Measurements from ENCODE around the gene SH3BP4.
"Not testable (repeated sequence)": the region's sequence is repeated elsewhere in the genome, so short reads cannot be mapped to it uniquely, and the experiment has no call there.

Gene SH3BP4

DNA sequence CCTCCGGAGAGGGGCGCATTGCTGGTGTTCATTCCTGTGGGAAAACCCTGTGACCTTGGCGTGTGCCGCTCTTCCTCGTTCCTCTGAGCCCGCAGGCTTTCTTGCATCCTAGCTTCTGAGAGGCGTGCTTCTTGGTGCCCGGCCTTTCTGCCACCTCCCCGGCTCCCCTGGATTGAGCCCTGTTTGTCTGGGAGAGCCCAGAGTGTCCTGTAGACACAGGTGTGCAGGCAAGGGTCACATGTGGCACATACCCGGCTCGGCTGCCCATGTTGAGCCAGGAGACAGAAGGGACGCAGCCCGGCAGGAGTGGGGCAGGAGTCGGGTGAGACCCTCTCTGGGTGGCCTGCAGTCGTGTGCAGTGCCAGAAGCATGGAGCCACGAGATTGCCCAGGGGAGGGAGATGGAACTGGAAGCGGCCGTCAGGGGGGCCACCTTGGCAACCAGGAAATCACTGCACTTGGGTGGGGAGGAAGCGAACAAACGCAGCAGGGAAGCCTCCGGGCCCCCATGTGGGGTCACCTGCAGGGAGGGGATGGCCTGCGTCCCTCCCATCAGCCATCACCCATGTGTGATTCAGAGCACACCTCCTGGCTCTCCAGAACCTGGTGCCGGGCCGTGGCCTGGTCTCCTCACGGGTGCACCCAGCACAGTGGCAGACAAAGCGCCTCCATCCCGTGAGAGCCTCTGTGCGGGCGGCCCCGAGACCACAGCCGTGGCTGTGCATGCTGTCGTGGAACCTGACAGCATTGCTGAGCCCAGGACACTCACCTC, 92.9 kb downstream of the SH3BP4 start:
- no peak for DNase-seq

DNA sequence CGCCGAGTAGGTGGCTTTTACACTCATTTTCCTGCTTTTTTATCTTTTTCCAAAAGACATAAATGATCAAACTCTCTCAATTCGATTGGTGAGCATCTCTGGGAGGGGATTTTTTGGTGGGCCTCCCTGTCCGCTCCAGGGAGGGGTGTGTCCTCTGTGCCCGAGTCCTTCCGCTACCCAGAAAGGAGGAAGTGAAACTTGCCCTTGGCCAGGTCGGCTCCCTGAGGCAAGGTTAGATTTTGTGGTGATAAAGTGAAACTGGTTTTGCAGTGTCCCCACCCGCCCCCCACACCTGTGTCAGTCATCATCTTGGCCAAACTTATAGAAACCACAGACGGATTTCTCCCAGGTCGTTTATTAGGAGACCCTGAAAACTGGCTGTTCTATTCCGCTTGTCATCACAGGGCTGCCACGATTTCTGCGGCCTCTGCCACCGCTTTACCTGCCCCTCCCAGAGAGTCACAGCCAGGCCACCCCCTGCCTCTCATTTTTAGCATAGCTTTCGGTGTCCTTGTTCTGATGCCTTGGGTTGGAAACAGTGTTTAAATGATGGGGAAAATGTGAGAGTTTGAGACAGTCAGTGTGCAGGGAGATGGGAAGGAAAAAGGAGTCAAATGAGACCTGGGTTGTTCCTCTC, 93.6 kb downstream of the SH3BP4 start:
- peak in 1 of 2 donors; percentile 14 for DNase-seq

DNA sequence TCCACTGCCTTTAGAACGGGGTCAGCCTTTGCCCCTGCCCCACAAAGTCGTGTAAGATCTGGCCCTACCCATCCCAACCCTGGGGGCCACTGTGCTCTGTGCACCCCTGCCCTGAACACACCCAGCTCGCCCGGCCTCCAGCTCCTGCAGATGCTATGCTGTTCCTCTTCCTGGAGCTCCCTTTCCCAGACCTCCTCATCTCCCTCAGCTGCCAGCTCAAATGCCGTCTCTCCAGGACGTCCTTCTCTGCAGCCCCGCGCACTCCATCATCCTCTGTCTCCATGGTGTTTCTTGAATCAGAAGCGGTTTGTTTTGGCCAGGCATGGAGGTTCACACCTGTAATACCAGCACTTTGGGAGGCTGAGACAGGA, 94.1 kb downstream of the SH3BP4 start:
- no peak for DNase-seq

DNA sequence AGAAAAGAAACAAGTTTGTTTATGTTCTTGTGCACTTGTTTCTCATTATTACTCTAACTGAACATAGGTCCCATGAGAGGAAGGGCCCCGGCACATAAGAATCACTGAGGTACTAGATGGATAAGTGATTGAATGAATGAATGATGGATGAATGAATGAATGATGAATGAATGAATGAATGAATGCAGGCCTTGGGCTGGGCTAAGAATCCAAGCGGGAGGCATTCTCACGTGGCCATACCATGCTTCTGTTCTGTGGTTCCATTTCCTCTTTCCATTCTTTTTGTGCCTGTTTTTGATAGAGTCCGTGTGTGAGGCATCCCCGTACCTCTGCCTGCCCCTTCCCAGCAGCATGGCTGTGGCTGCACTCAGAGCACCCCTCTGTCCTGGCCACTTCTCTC, 94.8 kb downstream of the SH3BP4 start:
- peak in 1 of 2 donors; percentile 5 for DNase-seq

DNA sequence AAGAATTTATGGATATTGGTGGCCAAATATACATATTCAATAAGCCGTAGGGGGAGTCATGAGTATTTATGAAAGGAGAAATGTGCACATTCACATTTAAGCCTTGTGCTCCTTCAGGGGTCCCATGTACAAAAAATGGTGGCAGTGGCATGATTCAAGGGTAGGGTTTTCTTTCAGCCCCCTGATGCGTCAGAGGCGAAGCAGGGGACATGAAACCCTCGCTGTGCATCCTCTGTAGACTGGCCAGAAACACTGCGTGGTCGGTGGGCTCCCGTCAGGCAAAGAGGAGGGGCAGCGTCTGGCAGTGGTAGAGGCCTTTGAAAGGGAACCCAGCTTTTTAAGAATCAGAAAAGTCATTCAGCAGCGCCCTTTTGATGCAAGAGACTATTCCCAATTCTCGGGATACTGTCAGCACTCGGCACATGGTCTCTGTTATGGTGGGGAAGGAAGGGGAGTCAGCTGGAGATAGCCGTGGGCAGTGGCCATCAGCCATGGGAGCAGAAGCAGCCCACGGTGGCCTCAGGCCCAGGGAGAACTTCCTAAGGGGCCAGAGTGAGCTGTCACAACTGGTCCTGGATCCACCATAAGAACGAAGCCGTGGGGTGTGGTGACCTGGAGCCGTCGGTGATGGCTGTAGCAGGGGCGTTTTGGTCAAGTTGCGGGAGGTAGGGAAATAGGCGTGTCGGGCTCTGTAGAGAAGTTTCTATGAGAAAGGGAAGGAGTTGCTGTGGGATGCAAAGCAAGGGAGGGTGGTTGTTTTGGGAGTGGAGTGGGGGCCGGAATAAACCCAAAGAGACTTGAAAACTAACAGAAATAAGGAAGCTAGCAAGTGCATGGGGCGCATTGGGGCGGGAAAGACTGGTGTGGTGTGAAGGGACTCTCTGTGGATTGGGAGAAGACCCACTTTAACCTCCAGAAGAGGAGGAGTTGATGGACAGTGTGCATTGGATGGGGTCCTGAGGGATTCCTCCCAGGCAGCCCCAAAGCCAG, 95.6 kb downstream of the SH3BP4 start:
- DNase-seq = peak in 1 of 2 donors; percentile 8

DNA sequence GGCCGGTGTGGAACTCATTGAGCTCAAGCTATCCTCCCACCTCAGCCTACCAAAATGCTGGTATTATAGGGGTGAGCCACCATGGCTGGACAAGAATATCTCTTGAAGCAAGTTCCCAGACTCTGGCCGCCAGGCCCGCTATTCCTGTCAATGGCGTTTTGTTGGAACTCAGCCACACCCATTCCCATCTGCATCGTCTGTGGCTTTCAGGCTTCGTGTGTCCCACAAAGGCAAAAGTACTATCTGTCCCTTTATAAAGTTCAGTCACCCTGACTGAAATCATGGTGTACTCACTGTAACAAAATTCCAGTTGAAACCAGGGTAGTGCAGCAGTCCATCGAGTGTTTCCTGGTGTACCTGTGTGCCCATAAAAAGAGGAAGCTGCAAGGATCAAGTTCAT, 96.7 kb downstream of the SH3BP4 start:
- no peak for DNase-seq

DNA sequence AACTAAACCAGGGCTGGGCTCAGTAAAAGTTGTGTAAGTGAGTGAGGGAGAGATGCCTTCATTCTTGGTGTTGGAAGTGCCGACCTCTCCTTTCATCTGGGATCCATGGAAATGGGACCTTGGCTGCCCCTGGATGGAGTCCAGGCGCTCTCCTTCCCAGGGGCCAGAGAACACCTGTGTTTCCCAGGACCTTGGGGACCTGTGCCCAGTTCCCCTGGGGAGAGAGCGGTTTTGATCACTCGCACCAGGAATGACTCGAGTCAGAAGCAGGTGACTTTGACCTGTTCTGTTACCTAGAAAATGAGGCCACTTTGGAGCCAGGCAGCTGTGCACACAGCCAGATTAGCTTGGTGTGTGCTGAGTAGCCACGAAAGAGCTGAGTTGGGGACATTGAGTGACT, 97.3 kb downstream of the SH3BP4 start:
- no peak for DNase-seq

DNA sequence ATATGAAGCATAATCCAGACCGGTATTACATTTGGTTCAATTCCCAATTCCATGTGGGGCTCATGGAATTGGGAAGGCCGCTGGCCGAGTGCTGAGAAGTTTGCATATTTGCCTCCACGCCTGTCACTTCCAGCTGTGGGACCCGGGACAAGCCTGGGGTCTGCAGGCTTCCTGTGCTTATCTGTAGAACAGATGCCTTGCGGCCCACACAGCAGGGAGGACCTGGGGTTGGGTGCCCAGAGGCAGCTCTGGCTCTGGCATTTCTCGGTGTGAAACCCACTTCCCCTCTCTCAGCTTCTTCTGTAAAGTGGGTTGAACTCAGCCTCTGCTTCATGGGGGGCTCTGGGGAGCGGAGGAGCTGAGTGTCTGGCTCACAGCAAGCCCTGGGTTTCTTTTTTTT, 97.9 kb downstream of the SH3BP4 start:
- no peak for DNase-seq

DNA sequence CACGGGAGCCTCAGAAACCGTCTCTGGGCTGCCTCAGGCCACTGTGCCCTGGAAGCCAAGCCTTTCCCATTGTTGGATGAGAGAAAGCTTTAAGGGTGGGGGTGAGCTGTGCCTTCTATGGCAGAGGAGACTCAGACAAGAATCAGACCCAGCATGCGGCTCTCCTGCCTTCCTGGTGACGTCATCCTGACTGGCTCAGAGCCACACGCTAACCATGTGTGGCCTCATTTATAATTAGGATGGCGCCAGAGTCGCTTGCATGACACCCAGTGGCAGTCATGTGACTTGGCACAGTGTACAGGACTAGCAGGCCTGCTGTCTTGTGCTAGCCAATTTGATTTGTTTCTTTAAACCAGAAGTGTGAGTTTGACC, 99.1 kb downstream of the SH3BP4 start:
- peak; percentile 71 to 78 for DNase-seq

DNA sequence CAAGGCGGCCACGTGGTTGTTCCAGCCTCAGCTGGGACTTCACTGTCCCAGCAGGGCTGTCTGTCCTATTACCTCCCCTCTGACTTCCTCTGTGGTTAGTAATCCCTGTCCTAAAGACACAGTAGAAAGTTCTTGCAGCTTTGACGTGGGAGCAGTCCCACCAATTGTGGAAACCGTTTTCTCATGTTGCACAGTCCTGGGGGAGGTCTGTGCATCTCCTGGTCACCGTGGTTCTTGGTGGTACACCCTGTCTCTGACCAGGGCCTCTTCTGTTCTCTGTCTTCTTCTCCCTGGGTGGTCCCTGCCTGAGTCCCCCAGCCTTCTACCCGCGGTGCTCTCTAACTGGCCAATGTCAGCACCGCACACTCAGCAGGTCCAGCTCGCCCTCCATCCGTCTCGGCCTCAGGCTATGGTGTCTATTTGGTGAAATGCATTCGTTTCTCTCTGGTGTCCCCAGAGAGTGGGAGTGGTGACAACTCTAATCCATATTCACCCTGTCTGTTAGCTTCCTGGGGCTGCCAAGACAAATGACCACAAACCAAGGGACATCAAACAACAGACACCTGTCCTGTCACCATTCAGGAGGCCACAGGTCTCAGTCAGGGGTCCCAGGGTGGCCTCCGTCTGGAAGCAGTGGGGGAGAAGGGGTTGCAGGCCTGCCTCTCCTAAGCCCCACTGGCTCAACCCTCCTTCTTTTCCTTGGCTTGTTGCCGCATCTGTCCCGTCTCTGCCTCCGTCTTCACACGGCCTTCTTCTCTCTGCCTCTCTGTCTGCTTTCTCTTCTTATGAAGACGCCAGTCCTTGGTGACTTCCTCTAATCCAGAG, 99.8 kb downstream of the SH3BP4 start:
- DNase-seq = peak in 1 of 2 donors; percentile 32

DNA sequence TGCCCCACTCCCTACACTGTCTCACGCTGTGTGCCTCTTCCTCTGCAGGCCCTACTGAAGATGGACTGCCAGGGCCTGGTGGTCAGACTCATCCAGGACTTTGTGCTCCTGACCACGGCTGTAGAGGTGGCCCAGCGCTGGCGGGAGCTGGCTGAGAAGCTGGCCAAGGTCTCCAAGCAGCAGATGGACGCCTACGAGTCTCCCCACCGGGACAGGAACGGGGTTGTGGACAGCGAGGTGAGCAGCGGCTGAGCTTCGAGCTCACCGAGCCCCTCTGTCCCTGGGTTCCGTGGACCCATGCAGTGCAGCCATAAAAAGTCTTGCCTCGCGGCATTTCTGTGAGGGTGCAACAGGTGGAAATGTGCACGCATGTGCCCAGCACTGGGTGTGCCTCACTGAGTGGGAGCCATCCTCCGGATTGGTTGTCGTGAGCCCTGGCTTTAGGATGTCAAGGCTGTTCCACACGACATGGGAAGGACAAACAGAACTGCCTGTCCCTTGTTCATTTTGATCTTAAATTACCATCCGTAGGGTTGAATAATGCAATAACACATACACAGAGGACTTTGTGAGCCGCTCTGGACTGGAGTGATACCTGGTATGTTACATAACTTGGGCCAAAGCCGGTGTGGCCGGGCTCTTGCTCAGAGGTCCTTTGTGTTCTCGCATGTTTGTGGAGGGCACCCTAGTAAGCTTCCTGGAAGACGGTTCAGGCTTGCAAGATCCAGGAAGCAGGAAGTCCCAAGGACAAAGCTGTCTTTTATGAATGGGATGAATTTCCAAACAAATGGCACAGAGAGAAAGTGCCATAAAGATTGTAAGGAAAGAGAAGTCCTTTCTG, 100.9 kb downstream of the SH3BP4 start:
- no peak for DNase-seq

DNA sequence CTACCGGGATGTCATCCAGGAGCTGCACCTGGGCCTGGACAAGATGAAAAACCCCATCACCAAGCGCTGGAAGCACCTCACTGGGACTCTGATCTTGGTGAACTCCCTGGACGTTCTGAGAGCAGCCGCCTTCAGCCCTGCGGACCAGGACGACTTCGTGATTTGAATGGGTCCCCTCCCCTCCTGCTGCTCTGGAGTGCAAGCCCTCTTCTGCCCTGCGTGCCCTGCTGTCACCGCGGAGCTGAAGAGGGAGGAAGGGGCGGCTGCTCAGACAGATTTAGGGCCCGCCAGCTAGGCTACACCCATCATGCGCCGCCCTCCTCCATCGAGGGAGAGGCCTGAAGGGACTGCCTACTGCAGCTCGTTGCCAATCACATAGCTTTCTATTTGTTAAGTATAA, 101.8 kb downstream of the SH3BP4 start:
- no peak for DNase-seq

DNA sequence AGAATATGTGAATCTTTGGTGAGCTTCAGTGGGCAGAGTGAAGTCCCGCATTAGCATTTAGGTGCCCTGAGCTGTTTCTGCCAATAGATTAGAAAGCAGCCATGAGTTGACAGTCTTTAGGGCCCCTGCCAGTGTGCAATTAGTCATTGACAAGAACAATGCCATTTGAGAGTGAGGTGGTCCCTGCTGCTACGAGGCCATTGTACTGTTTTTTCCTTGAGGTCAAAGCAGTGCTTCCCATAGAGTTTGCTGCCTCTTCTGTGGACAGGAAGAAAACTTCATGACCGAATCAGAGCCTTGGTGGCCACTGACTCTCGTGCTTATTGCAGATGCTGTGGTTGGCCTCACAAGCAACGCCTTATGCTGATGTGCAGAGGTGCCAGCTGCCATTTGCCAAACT, 102.7 kb downstream of the SH3BP4 start:
- DNase-seq = no peak

DNA sequence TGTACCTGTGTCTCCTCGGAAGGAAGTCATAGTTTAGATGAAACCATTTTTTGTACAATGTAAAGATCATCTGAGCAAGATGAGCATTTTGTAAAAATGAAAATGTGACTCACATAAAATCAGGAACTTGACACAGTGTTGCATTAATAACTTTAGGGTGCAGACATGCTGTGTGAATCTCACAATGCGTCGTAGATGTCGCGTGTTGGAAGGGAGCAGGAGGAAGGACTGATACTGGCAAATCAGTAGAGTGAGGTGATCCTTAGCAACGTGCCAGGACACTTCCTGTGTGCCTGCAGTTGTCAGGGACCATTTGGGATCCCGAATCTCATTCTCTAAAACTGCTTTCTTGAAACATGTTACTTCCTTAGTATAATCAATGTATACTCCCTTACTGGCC, 103.1 kb downstream of the SH3BP4 start:
- DNase-seq = peak; percentile 62 to 63

DNA sequence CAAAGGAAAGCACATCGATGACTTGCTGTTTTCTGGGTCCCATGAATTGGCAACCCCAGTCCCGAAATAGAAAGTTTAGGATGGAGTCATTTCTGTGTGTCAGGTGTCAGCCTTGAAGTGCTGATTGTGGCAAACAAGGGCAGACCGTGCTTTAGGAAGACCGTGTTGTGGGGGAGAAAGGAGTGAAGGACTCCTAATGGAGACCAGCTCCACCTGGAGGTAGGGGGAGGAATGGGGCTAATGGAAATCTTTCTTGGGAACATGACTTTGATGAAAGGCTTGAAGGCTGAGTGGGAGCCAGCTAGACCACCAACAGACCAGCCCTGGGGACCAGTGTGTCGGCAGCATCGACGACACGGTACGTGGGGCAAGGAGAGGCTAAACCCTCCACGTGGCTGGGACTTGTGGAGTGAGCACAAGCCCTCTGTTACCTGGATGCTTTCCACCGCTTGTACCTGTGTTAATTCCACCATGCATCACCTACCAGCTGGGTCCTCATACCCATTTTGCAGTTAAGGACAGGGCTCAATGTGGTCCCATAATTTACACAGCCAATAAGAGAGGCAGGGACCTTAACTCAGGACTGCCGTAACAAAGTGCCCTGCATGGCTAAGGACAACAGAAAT, 104.2 kb downstream of the SH3BP4 start:
- peak in 1 of 2 donors; percentile 25 for DNase-seq

DNA sequence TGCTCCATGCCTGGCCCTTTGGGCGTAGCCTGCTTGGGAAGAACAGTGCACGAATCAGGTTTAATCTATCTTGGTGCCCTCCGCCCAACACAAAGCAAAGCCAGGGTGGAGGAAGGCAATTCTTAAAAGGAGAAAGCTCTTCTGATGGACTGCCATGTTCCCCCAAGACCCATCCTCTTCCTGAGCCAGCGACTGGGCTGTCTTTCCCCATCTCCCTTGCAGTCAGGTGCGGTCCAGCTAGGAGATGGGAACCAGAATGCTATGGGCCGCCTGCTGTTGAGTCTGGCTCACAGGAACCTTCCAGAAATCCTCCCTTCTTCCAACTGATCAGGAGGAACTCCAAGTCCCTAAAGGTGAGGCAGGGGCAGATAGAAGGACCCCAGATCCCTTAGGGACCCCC, 105.0 kb downstream of the SH3BP4 start:
- no peak for DNase-seq

DNA sequence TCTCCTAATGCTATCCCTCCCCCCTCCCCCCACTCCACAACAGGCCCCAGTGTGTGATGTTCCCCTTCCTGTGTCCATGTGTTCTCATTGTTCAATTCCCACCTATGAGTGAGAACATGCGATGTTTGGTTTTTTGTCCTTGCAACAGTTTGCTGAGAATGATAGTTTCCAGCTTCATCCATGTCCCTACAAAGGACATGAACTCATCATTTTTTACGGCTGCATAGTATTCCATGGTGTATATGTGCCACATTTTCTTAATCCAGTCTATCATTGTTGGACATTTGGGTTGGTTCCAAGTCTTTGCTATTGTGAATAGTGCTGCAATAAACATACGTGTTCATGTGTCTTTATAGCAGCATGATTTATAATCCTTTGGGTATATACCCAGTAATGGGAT, 105.8 kb downstream of the SH3BP4 start:
- not testable (repeated sequence) for DNase-seq

DNA sequence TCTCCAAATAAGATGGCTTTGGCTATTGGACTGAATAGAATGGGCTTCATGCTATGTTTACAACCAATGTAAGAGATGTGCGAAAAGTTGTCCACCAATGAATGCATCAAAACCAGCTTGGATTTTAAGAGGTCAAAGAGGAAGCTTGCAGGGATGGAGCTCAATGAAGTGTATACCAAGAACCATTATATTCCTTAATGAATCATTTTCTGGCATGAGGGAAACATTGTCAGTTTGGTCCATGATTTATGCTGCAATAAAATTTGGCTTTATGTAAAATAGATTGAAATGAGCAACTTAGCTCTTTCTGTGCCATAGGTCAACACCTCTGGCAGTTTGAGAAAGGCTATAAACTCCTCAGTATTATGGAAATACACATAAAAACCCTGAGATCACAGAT, 107.3 kb downstream of the SH3BP4 start:
- no peak for DNase-seq

DNA sequence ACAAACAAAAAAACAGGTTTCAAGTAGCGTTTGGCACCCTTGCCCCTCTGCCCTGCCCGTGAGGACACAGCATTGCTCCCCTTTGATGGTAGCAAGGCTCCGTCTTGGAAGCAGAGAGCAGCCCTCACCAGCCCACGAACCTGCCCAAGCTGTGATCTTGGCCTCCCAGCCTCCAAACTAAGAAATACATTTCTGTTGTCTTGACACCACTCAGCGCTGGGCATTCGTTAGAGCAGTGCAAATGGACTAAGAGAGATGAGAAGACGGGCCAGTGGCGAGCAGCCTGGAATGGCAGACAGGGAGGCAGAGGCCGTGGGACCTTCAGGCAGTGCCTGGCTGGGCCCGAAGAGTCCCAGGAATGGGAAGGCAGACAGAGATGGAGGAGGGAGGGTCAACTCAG, 109.8 kb downstream of the SH3BP4 start:
- no peak for DNase-seq

DNA sequence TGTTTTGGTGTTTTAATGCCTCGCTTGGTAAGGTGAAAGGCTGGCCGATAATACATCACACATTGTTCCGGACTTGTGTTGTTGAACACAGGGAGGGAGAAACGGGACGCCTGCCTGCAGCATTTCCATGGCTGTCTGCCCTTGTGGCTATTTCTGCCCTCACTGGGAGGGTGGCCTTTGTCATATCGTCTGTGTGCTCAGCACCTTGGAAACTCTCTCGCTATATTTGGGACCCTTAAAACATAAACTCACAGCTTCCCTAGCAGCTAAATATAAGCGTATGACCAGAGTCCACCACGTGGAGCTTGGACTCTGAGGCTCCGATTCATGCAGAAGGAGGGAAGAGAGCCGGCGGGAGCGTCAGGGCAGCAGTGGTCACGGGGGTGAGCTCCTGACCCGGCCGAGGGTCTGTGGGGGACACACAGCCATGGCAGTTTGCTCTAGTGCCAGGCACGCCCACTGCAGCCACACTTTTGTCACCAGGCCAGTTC, 111.7 kb downstream of the SH3BP4 start:
- DNase-seq = no peak

DNA sequence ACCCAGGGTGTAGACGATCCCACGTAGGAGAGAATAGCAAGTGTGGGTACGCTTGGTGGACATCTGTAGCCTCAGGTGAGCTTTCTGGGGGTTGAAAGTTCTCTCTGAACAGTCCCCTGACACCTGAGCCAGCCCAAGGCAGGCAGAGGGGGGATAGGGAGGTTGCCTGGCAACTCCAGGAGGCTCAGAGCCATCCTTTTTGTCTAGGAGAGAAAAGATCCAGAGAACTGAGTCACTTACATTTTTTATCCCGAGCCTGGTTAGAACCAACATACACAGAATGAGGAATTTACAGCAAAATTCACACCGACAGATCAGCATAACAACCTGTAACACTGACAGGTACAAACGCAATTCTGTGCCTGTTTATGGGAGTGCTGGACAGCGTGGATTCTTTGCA, 113.2 kb downstream of the SH3BP4 start:
- DNase-seq = no peak
